Endothelial cell (in vitro differentiated cells): ENCODE results near the gene TKTL2. TPM values are rescaled to one million over a fixed set of nuclear protein-coding genes. Genes with fewer than 3 reads are reported as not detected.
"Not testable (repeated sequence)": the region's sequence is repeated elsewhere in the genome, so short reads cannot be mapped to it uniquely, and the experiment has no call there.

Source experiments
- DNase-seq: peaks from one replicate; pipeline ENCODE4 v3.0.0; 2021; ENCODE audit warnings: low spot score
- H3K27ac Mint-ChIP-seq: one replicate; pipeline ENCODE4 v1.8.0; 2021; ENCODE audit warnings: mixed read lengths, inconsistent platforms; ENCODE audit not compliant: unreplicated experiment
- H3K27me3 Mint-ChIP-seq: one replicate; pipeline ENCODE4 v1.8.0; 2021; ENCODE audit warnings: mild to moderate bottlenecking, moderate library complexity, mixed read lengths, inconsistent platforms; ENCODE audit not compliant: unreplicated experiment
- H3K36me3 Mint-ChIP-seq: one replicate; pipeline ENCODE4 v1.8.0; 2021; ENCODE audit warnings: mild to moderate bottlenecking, low read depth, mixed read lengths, inconsistent platforms; ENCODE audit not compliant: unreplicated experiment
- H3K4me1 Mint-ChIP-seq: one replicate; pipeline ENCODE4 v1.8.0; 2021; ENCODE audit warnings: mild to moderate bottlenecking, mixed read lengths, inconsistent platforms; ENCODE audit not compliant: unreplicated experiment
- H3K4me3 Mint-ChIP-seq: one replicate; pipeline ENCODE4 v1.8.0; 2021; ENCODE audit warnings: mild to moderate bottlenecking, mixed read lengths, inconsistent platforms; ENCODE audit not compliant: unreplicated experiment
- H3K9me3 Mint-ChIP-seq: one replicate; pipeline ENCODE4 v1.8.0; 2021; ENCODE audit warnings: mixed read lengths, inconsistent platforms; ENCODE audit not compliant: unreplicated experiment
- total RNA-seq: library from RNA; stranded (reverse); fragmentation: NEBNext Ultra II Directional; extraction: Animal tissue kit (Norgen Biotek cat#: 25700); gene quantifications from one replicate; pipeline ENCODE4 v1.2.1, GENCODE V29; 2021; ENCODE audit not compliant: unreplicated experiment
- TF ChIP-seq, protein P1 (sequence below): fragments of 200-600 bp; sonication (generic); IDR thresholded peaks from one replicate; pipeline ENCODE4 v1.5.0; 2021; ENCODE audit warnings: antibody characterized with exemption; ENCODE audit not compliant: unreplicated experiment

The TKTL2 gene
- total RNA-seq, 1 donor from 2014 or later = not detected

DNA sequence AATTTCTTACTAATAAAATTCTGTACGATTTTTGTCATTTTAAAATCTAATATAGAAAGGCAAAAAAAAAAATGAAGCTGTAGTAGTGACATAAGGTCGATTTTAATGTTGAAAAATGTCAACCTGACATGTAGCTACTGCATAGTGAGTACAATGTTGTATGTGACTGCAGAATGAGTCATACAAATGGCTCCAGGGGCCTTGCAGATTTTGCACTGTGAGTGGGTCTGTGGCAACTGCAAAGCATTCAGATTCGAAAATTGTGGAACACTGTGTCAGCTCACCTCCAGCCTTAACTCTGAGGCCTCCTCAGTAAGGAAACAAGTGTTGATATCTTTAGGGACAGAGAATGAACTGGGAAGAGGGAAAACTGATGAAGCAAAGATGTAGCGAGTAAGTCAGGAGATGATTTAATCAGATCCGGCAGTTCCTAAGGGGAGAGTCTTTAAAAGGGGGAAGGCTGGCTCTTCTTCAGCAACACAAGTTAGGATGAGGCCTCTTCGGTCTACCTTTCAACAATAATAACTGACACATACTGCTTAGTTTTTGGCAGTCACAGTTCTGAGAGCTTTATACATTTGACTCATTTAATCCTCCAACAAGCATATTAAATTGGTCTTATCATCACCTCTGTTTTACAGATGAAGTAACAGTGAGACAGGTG is 24.9 kb downstream of the TKTL2 start:
- Mint-ChIP-seq H3K4me3 (no peak overlapping the region), H3K27me3 (no peaks in the 10 kb centered on the region), H3K9me3 (no peaks in the 10 kb centered on the region), H3K36me3 (no peaks in the 10 kb centered on the region), H3K4me1 (no peaks in the 10 kb centered on the region), H3K27ac (no peak overlapping the region)
- no peak for DNase-seq
- TF ChIP-seq, protein P1, sequence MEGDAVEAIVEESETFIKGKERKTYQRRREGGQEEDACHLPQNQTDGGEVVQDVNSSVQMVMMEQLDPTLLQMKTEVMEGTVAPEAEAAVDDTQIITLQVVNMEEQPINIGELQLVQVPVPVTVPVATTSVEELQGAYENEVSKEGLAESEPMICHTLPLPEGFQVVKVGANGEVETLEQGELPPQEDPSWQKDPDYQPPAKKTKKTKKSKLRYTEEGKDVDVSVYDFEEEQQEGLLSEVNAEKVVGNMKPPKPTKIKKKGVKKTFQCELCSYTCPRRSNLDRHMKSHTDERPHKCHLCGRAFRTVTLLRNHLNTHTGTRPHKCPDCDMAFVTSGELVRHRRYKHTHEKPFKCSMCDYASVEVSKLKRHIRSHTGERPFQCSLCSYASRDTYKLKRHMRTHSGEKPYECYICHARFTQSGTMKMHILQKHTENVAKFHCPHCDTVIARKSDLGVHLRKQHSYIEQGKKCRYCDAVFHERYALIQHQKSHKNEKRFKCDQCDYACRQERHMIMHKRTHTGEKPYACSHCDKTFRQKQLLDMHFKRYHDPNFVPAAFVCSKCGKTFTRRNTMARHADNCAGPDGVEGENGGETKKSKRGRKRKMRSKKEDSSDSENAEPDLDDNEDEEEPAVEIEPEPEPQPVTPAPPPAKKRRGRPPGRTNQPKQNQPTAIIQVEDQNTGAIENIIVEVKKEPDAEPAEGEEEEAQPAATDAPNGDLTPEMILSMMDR = no peak

DNA sequence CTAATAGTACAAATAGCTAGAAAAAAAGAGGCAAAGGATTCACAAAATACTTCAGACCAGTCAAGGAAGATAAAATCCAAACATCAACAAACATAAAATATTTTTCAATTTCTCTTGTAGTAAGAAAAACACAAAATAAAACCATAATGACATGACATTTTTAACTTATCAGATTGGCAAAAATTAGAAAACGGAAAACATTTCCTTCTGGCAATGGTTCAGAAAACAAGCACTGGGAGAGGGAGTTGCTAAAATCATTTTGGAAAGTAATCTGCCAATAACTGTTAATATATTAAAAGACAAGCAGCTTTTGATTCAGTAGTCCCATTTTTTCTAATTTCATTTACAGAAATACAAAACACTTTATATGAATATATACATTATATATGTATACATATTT is 26.1 kb downstream of the TKTL2 start:
- H3K27ac Mint-ChIP-seq = no peak overlapping the region
- H3K27me3 Mint-ChIP-seq = no peaks in the 10 kb centered on the region
- TF ChIP-seq, protein P1 = no peak
- H3K36me3 Mint-ChIP-seq = no peaks in the 10 kb centered on the region
- no peaks in the 10 kb centered on the region for H3K4me1 Mint-ChIP-seq
- H3K9me3 Mint-ChIP-seq = no peaks in the 10 kb centered on the region
- no peak overlapping the region for H3K4me3 Mint-ChIP-seq
- no peak for DNase-seq

DNA sequence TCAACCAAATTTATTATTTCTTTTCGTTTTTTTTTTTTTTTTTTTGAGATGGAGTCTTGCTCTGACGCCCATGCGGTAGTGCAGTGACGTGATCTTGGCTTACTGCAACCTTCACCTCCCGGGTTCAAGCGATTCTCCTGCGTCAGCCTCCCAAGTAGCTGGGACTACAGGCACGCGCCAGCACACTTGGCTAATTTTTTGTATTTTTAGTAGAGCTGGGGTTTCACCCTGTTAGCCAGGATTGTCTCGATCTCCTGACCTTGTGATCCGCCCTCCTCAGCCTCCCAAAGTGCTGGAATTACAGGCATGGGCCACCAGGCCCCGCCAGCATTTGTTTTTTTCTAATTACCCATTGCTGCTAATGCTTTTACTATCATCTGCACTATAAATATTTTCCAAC is 26.5 kb downstream of the TKTL2 start:
- not testable (repeated sequence) for DNase-seq, H3K27me3 Mint-ChIP-seq, H3K4me1 Mint-ChIP-seq, H3K9me3 Mint-ChIP-seq, H3K27ac Mint-ChIP-seq, H3K4me3 Mint-ChIP-seq, H3K36me3 Mint-ChIP-seq

DNA sequence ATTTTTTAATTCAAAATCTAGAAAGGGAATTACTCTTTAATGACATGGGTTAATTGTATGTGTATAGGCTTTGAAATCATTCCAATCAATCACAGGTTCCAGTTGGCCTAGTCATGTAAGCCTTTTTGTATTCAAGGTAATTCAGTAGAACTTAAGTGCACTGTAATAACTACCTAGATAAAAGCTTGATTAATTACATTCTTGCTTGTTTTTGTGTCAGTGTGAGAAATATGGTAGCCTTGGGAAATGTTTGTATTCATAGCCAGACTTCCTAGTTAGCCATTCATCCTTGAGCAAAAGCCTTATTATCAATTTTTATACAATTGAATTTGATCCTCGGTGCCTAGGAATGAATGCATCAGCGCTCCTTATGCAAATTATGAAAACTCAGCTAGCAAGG is 33.5 kb downstream of the TKTL2 start:
- no peak overlapping the region for H3K27ac Mint-ChIP-seq
- TF ChIP-seq, protein P1 = no peak
- H3K36me3 Mint-ChIP-seq = no peaks in the 10 kb centered on the region
- H3K4me3 Mint-ChIP-seq = no peak overlapping the region
- no peaks in the 10 kb centered on the region for H3K9me3 Mint-ChIP-seq
- no peak for DNase-seq
- no peaks in the 10 kb centered on the region for H3K4me1 Mint-ChIP-seq
- H3K27me3 Mint-ChIP-seq = no peaks in the 10 kb centered on the region

Other genes starting within 250 kb of the TKTL2 start
- 2.6 TPM for gene NPY1R, start 141.2 kb downstream of the TKTL2 start, total RNA-seq
- gene NPY5R, start 129.9 kb downstream of the TKTL2 start, total RNA-seq = 0.38 TPM
- gene TMA16, start 20.9 kb upstream of the TKTL2 start, total RNA-seq = 19.0 TPM